HepG2 (cell line): ENCODE data around the gene PELI3. TPM values are rescaled to one million over a fixed set of nuclear protein-coding genes. Genes with fewer than 3 reads are reported as not detected.
A peak's percentile ranks its signal among the peaks of the same experiment; 100 is the strongest.

ENCODE experiments used
- ATAC-seq: fragments of 200-7000 bp; cut with Tn5 transposase; 3 replicates; pipeline ENCODE4 v1.9.1; 2020; ENCODE audit warnings: mild to moderate bottlenecking, moderate library complexity
- BruUV-seq: library from RNA; stranded (reverse); fragments of 400-500 nt; replicated peaks from 2 replicates; lab custom pipeline; 2021; lab: Mats Ljungman, UMichigan
- CTCF ChIA-PET: fragments of 300-600 bp; formaldehyde crosslinking; extraction: SDS; loops from one replicate; lab custom pipeline; 2021; ENCODE audit warnings: low total read pairs, inconsistent platforms, low intra/inter-chr PET ratio; lab: Yijun Ruan, JAX
- POLR2A ChIA-PET: fragments of 350-600 bp; sonication (Branson Sonifier 250); formaldehyde crosslinking; loops from one replicate; lab custom pipeline; 2020; ENCODE audit warnings: antibody characterized with exemption, inconsistent platforms; lab: Yijun Ruan, JAX
- DNase-seq: peaks from one replicate; pipeline ENCODE4 v3.0.0-alpha.2; 2015; ENCODE audit warnings: low spot score
- FAIRE-seq: peaks from 3 replicates; lab custom pipeline; 2011; peaks lifted over from hg19 to GRCh38; lab: Jason Lieb, UNC
- H2AFZ ChIP-seq: one replicate; pipeline ENCODE4 v1.6.1; 2011; ENCODE audit warnings: low read length, inconsistent platforms
- H3K27ac ChIP-seq: fragments of 300-600 bp; 3 replicates; pipeline ENCODE4 v1.8.0; 2011; ENCODE audit warnings: mixed run types, mild to moderate bottlenecking, mixed read lengths, low read length, inconsistent platforms; ENCODE audit not compliant: insufficient read depth; ENCODE audit errors: extremely low read length
- H3K27me3 ChIP-seq, 2 experiments: fragments of 200-600 bp in 1 of 2; 2 replicates in 1 of 2; 3 replicates in 1 of 2; pipeline versions ENCODE4 v1.6.0 to v1.8.0; 2011; ENCODE audit warnings: low read length in 2 of 2, mild to moderate bottlenecking in 2 of 2, moderate library complexity in 2 of 2, inconsistent platforms in 1 of 2; ENCODE audit not compliant: insufficient read depth in 2 of 2, control insufficient read depth in 1 of 2
- H3K36me3 ChIP-seq, 2 experiments: fragments of 200-600 bp in 1 of 2; replicated peaks in 1 of 2; 2 replicates in 1 of 2; 3 replicates in 1 of 2; pipeline versions ENCODE4 v1.5.1 to v1.8.0; 2011; ENCODE audit warnings: low read length in 2 of 2, inconsistent platforms in 1 of 2; ENCODE audit not compliant: insufficient read depth in 2 of 2, control insufficient read depth in 1 of 2
- H3K4me1 ChIP-seq: 2 replicates; pipeline ENCODE4 v1.5.1; 2012; ENCODE audit warnings: low read length, inconsistent platforms; ENCODE audit not compliant: insufficient read depth
- H3K4me2 ChIP-seq: 2 replicates; pipeline ENCODE4 v1.6.0; 2011; ENCODE audit warnings: low read depth, low read length, inconsistent platforms
- H3K4me3 ChIP-seq, 3 experiments: fragments of 200-600 bp in 1 of 3; sonication (generic), shearing (Covaris generic) in 1 of 3; replicated peaks in 1 of 3; 2 replicates each; pipeline ENCODE4 v1.5.1; 2011 to 2016; ENCODE audit warnings: low read length in 3 of 3, inconsistent platforms in 2 of 3, low read depth in 2 of 3, mild to moderate bottlenecking in 2 of 3, control low read depth in 1 of 3, mixed read lengths in 1 of 3; ENCODE audit not compliant: insufficient read depth in 1 of 3
- H3K79me2 ChIP-seq: one replicate; pipeline ENCODE4 v1.6.1; 2011; ENCODE audit warnings: low read length, inconsistent platforms; ENCODE audit not compliant: insufficient read depth
- H3K9ac ChIP-seq: 2 replicates; pipeline ENCODE4 v1.6.0; 2011; ENCODE audit warnings: mild to moderate bottlenecking, low read depth, low read length, inconsistent platforms; ENCODE audit not compliant: insufficient read depth
- H3K9me3 ChIP-seq: 2 replicates; pipeline ENCODE4 v1.5.1; 2012; ENCODE audit warnings: mild to moderate bottlenecking, low read length
- H4K20me1 ChIP-seq: 2 replicates; pipeline ENCODE4 v1.6.0; 2011; ENCODE audit warnings: inconsistent platforms, mild to moderate bottlenecking, low read length, moderate library complexity; ENCODE audit not compliant: insufficient read depth
- CREM ChIP-seq, 2 experiments: sonication (generic) in 1 of 2; formaldehyde crosslinking in 1 of 2; IDR thresholded peaks; 2 replicates each; pipeline versions ENCODE4 v1.4.0 to v1.6.1; 2016 to 2020; ENCODE audit warnings: antibody characterized with exemption in 1 of 2, mild to moderate bottlenecking in 1 of 2, missing genetic modification reagents in 1 of 2
- ELF4 ChIP-seq: sonication (generic); formaldehyde crosslinking; IDR thresholded peaks from 2 replicates; pipeline ENCODE4 v1.5.0; 2020; ENCODE audit warnings: missing genetic modification reagents, mild to moderate bottlenecking, moderate library complexity, borderline replicate concordance
- NCOA1 ChIP-seq: sonication (generic); formaldehyde crosslinking; IDR thresholded peaks from 2 replicates; pipeline ENCODE4 v1.9.0; 2021; ENCODE audit warnings: missing genetic modification reagents
- PRMT3 ChIP-seq: sonication (generic); formaldehyde crosslinking; IDR thresholded peaks from 2 replicates; pipeline ENCODE4 v1.8.1; 2022; ENCODE audit warnings: low read depth, mild to moderate bottlenecking, moderate library complexity, missing genetic modification reagents, borderline replicate concordance
- RBFOX2 ChIP-seq: fragments of 200-400 bp; formaldehyde crosslinking; IDR thresholded peaks from 2 replicates; pipeline ENCODE4 v1.6.1; 2017; ENCODE audit warnings: low read depth, mild to moderate bottlenecking, low read length
- SNAPC4 ChIP-seq: sonication (generic); formaldehyde crosslinking; IDR thresholded peaks from 2 replicates; pipeline ENCODE4 v1.4.0; 2020; ENCODE audit warnings: mild to moderate bottlenecking, missing genetic modification reagents
- ZBTB2 ChIP-seq: sonication (generic); formaldehyde crosslinking; IDR thresholded peaks from 2 replicates; pipeline ENCODE4 v1.8.0; 2022; ENCODE audit warnings: low read depth, missing genetic modification reagents
- ZFP82 ChIP-seq: sonication (generic); formaldehyde crosslinking; IDR thresholded peaks from 2 replicates; pipeline ENCODE4 v1.5.1; 2020; ENCODE audit warnings: mild to moderate bottlenecking, missing genetic modification reagents, borderline replicate concordance
- ZNF235 ChIP-seq: sonication (generic); formaldehyde crosslinking; IDR thresholded peaks from 2 replicates; pipeline ENCODE4 v1.8.1; 2023; ENCODE audit warnings: mild to moderate bottlenecking, missing genetic modification reagents, borderline replicate concordance
- ZNF292 ChIP-seq: sonication (generic); formaldehyde crosslinking; IDR thresholded peaks from 2 replicates; pipeline ENCODE4 v1.8.1; 2022; ENCODE audit warnings: mild to moderate bottlenecking, low read depth, missing genetic modification reagents, borderline replicate concordance
- ZNF33A ChIP-seq: sonication (generic); formaldehyde crosslinking; IDR thresholded peaks from 2 replicates; pipeline ENCODE4 v1.5.1; 2020; ENCODE audit warnings: missing genetic modification reagents, mild to moderate bottlenecking, moderate library complexity, borderline replicate concordance
- ZNF496 ChIP-seq: sonication (generic); formaldehyde crosslinking; IDR thresholded peaks from 2 replicates; pipeline ENCODE4 v1.8.1; 2023; ENCODE audit warnings: mild to moderate bottlenecking, moderate library complexity, missing genetic modification reagents; ENCODE audit not compliant: insufficient replicate concordance
- ZNF501 ChIP-seq: sonication (generic); formaldehyde crosslinking; IDR thresholded peaks from 2 replicates; pipeline ENCODE4 v1.5.1; 2020; ENCODE audit warnings: mild to moderate bottlenecking, moderate library complexity, missing genetic modification reagents
- ZNF670 ChIP-seq: sonication (generic); formaldehyde crosslinking; IDR thresholded peaks from 2 replicates; pipeline ENCODE4 v1.8.0; 2022; ENCODE audit warnings: mild to moderate bottlenecking, missing genetic modification reagents, borderline replicate concordance
- ZNF7 ChIP-seq: IDR thresholded peaks from 2 replicates; pipeline ENCODE4 v1.6.1; 2016; ENCODE audit warnings: missing biosample characterization, missing genetic modification reagents
- ZNF790 ChIP-seq: sonication (generic); formaldehyde crosslinking; IDR thresholded peaks from 2 replicates; pipeline ENCODE4 v1.8.0; 2022; ENCODE audit warnings: missing genetic modification reagents, mild to moderate bottlenecking, borderline replicate concordance
- ZNF816 ChIP-seq: sonication (generic); formaldehyde crosslinking; IDR thresholded peaks from 2 replicates; pipeline ENCODE4 v1.8.0; 2022; ENCODE audit warnings: missing genetic modification reagents, mild to moderate bottlenecking, borderline replicate concordance
- WGBS: methylation state at CpG from one replicate; pipeline ENCODE4 v1.1.6; 2017; ENCODE audit warnings: low lambda C conversion rate; 5-methylcytosine and 5-hydroxymethylcytosine counted together
- in situ Hi-C: cut with HindIII; loops from 2 replicates; pipeline ENCODE4 v1.10.0; 2017; ENCODE audit warnings: low pct_unique_long_range_greater_than_20kb; ENCODE audit not compliant: extremely low pct_ligation_motif_present
- intact Hi-C: fragments of 100-400 bp; cut with micrococcal nuclease; formaldehyde crosslinking; loops from one replicate; pipeline ENCODE4 v1.10.0; 2022; ENCODE audit not compliant: unreplicated experiment
- polyA plus RNA-seq, 8 experiments: library from polyadenylated mRNA; depleted of rRNA in 3 of 8; stranded (reverse) in 7 of 8; unstranded in 1 of 8; fragments of >200 nt; fragmentation: Illumina TruSeq in 4 of 8; extraction: Trizol in 4 of 8; gene quantifications; 2 replicates each; pipeline versions ENCODE4 v1.2.1 to v1.2.3, GENCODE V29; 2011 to 2016; ENCODE audit warnings: low read depth in 4 of 8, missing spikeins in 1 of 8, mixed read lengths in 1 of 8; ENCODE audit not compliant: insufficient read depth in 1 of 8
- total RNA-seq, 5 experiments: library from RNA; depleted of rRNA; stranded (reverse); fragments of >200 nt; fragmentation: Illumina TruSeq; extraction: Trizol; gene quantifications; 2 replicates each; pipeline ENCODE4 v1.2.3, GENCODE V29; 2016; ENCODE audit warnings: low read depth in 1 of 5

PELI3 gene
- total and polyA plus RNA-seq, 2 of the 13 experiments (the other 11 are each of a cell fraction or from before 2014, with no cell fraction given), result 2.0 to 4.0 TPM

- Histone ChIP-seq H3K27ac (peak overlapping the region; percentile 9), H4K20me1 (no peaks in the 10 kb centered on the region), H3K27me3 (no peaks in the 10 kb centered on the region; a peak in 1 of 5 replicates), H3K4me3 (peak overlapping the region; percentile 68 to 95 (median 70)), H2AFZ (peak overlapping the region; percentile 57), H3K4me2 (peak overlapping the region; percentile 74), H3K4me1 (peaks cover 33% of the 10 kb centered on the region), H3K9me3 (no peaks in the 10 kb centered on the region), H3K36me3 (peaks cover 3 to 5% of the 10 kb centered on the region in 2 experiments; a peak in 1 of 5 replicates), H3K9ac (peak overlapping the region; percentile 75), H3K79me2 (peaks cover 10% of the 10 kb centered on the region)
- 5% methylated on average over 5 of the region's 5 CpGs for WGBS
- ATAC-seq (peak; percentile 12; the same call in 2 of the 3 replicates), FAIRE-seq (no peak), DNase-seq (no peak)
- BruUV-seq, result TSS peak; percentile 78
- in situ Hi-C loops, result no loop called here
- intact Hi-C loops, result no loop called here
- ChIA-PET CTCF (no interaction called here), POLR2A (interaction anchor here (1.0 to 3.7 kb wide), 8 partner anchors 31 to 333 kb away, joined by 3 to 34 read pairs (median 6); partner anchors contain the start of genes DPP3, MRPL11, PELI3 and RBM14)
- TF ChIP-seq ZNF816 (CRISPR knock-in tag) (0 out of 2 replicates have a peak, but pooled peaks have one; percentile 26), ZNF33A (CRISPR knock-in tag) (0 out of 2 replicates have a peak, but pooled peaks have one; percentile 33), ZFP82 (CRISPR knock-in tag) (peak; percentile 72; the same call in 1 of the 2 replicates), ZNF790 (CRISPR knock-in tag) (no peak), PRMT3 (CRISPR knock-in tag) (no peak), CREM (IDR thresholded peaks at IDR 0.05) (no peak), CREM (CRISPR knock-in tag; IDR thresholded peaks at IDR 0.05) (no peak), ZNF501 (CRISPR knock-in tag) (0 out of 2 replicates have a peak, but pooled peaks have one; percentile 4), ZNF496 (no peak), ZNF292 (no peak), ELF4 (peak; percentile 40; the same call in 1 of the 2 replicates), SNAPC4 (CRISPR knock-in tag) (no peak), ZNF670 (0 out of 2 replicates have a peak, but pooled peaks have one; percentile 4), ZNF7 (CRISPR knock-in tag) (no peak), RBFOX2 (no peak), ZBTB2 (CRISPR knock-in tag) (no peak), ZNF235 (CRISPR knock-in tag) (no peak), NCOA1 (CRISPR knock-in tag) (no peak)
These were observed 44.3 kb downstream of the PELI3 start for GRCh38 chr11:66510990-66511339.
